HCT116 (cell line): ENCODE results near the gene WWP2. TPM values are rescaled to one million over a fixed set of nuclear protein-coding genes. Genes with fewer than 3 reads are reported as not detected.

Experiments used
- ATAC-seq: fragments of 200-7000 bp; cut with Tn5 transposase; 2 replicates; pipeline ENCODE4 v1.9.1; 2020; ENCODE audit warnings: mild to moderate bottlenecking, moderate library complexity
- BruUV-seq: library from RNA; stranded (reverse); fragments of 400-500 nt; replicated peaks from 2 replicates; lab custom pipeline; 2021; lab: Mats Ljungman, UMichigan
- CTCF ChIA-PET: fragments of 300-600 bp; sonication (Branson Sonifier 250); formaldehyde crosslinking; loops from one replicate; lab custom pipeline; 2021; ENCODE audit warnings: antibody characterized with exemption; lab: Charles Lee
- POLR2A ChIA-PET: fragments of 300-600, 350-600 bp; sonication (Branson Sonifier 250); formaldehyde crosslinking; loops from one replicate; lab custom pipeline; 2021; ENCODE audit warnings: antibody characterized with exemption; lab: Charles Lee
- RAD21 ChIA-PET, 2 experiments: fragments of 300-600 bp; sonication (Branson Sonifier 250); formaldehyde crosslinking; loops; one replicate each; lab custom pipeline; 2023; ENCODE audit warnings: low total read pairs in 2 of 2; ENCODE audit not compliant: uncharacterized antibody in 2 of 2, unreplicated experiment in 2 of 2, low non-redundant PET in 1 of 2; lab: Charles Lee
- DNase-seq: peaks from one replicate; pipeline ENCODE4 v3.0.0-alpha.2; 2010; ENCODE audit warnings: low read depth, low spot score
- H2AFZ ChIP-seq: fragments of 200-600 bp; shearing (Covaris generic), sonication (generic); 2 replicates; pipeline ENCODE4 v1.6.1; 2017; ENCODE audit warnings: low read depth, mixed run types, mixed read lengths, antibody characterized with exemption, low read length; ENCODE audit not compliant: poor library complexity, severe bottlenecking
- H3K27ac ChIP-seq: 2 replicates; pipeline ENCODE4 v1.5.1; 2012; ENCODE audit warnings: low read depth, low read length
- H3K27me3 ChIP-seq: fragments of 200-600 bp; sonication (generic); 2 replicates; pipeline ENCODE4 v1.6.1; 2016; ENCODE audit warnings: mixed run types, low read length, mixed read lengths; ENCODE audit not compliant: insufficient read depth
- H3K36me3 ChIP-seq, 2 experiments: fragments of 200-500 bp in 1 of 2; fragments of 200-600 bp in 1 of 2; sonication (Bioruptor generic) in 1 of 2; sonication (generic) in 1 of 2; 2 replicates each; pipeline versions ENCODE4 v1.5.1 to v1.6.1; 2014 to 2016; ENCODE audit warnings: low read length in 2 of 2, inconsistent platforms in 1 of 2, mixed read lengths in 1 of 2, mixed run types in 1 of 2; ENCODE audit not compliant: insufficient read depth in 2 of 2, control insufficient read depth in 1 of 2
- H3K4me1 ChIP-seq, 2 experiments: fragments of 200-600 bp in 1 of 2; sonication (generic) in 1 of 2; 2 replicates each; pipeline versions ENCODE4 v1.5.1 to v1.6.1; 2012 to 2017; ENCODE audit warnings: low read length in 2 of 2, inconsistent platforms in 1 of 2, mild to moderate bottlenecking in 1 of 2, mixed read lengths in 1 of 2, mixed run types in 1 of 2, moderate library complexity in 1 of 2; ENCODE audit not compliant: insufficient read depth in 2 of 2, control insufficient read depth in 1 of 2
- H3K4me2 ChIP-seq: fragments of 200-600 bp; sonication (generic); 2 replicates; pipeline ENCODE4 v1.6.1; 2017; ENCODE audit warnings: mixed run types, low read length, mixed read lengths
- H3K4me3 ChIP-seq, 2 experiments: fragments of 200-600 bp in 1 of 2; sonication (generic) in 1 of 2; replicated peaks in 1 of 2; 2 replicates each; pipeline ENCODE4 v1.5.1; 2011 to 2016; ENCODE audit warnings: low read length in 2 of 2, control low read depth in 1 of 2, low read depth in 1 of 2, mild to moderate bottlenecking in 1 of 2, mixed read lengths in 1 of 2, mixed run types in 1 of 2
- H3K79me2 ChIP-seq: fragments of 200-600 bp; sonication (generic); 2 replicates; pipeline ENCODE4 v1.6.1; 2017; ENCODE audit warnings: mild to moderate bottlenecking, mixed run types, low read length, moderate library complexity, mixed read lengths; ENCODE audit not compliant: insufficient read depth
- H3K9ac ChIP-seq: fragments of 200-600 bp; sonication (generic); 2 replicates; pipeline ENCODE4 v1.6.1; 2016; ENCODE audit warnings: low read length, mixed read lengths
- H3K9me2 ChIP-seq: fragments of 200-600 bp; sonication (generic), shearing (Covaris generic); 2 replicates; pipeline ENCODE4 v1.6.1; 2017; ENCODE audit warnings: mixed run types, mild to moderate bottlenecking, moderate library complexity; ENCODE audit not compliant: insufficient read depth
- H3K9me3 ChIP-seq, 2 experiments: fragments of 200-500 bp in 1 of 2; fragments of 200-600 bp in 1 of 2; sonication (Bioruptor generic) in 1 of 2; sonication (generic) in 1 of 2; 2 replicates each; pipeline ENCODE4 v1.6.1; 2014 to 2017; ENCODE audit warnings: low read length in 2 of 2, mixed read lengths in 2 of 2, inconsistent platforms in 1 of 2, low read depth in 1 of 2, mild to moderate bottlenecking in 1 of 2, mixed run types in 1 of 2, moderate library complexity in 1 of 2; ENCODE audit not compliant: control insufficient read depth in 1 of 2, insufficient read depth in 1 of 2
- H4K20me1 ChIP-seq: fragments of 200-600 bp; sonication (generic), shearing (Covaris generic); 2 replicates; pipeline ENCODE4 v1.6.1; 2017; ENCODE audit warnings: mixed run types, mild to moderate bottlenecking, moderate library complexity; ENCODE audit not compliant: insufficient read depth
- EGR1 ChIP-seq: IDR thresholded peaks from 2 replicates; pipeline ENCODE4 v1.6.1; 2012; ENCODE audit warnings: low read depth
- ELF1 ChIP-seq: IDR thresholded peaks from 2 replicates; pipeline ENCODE4 v1.6.1; 2012; ENCODE audit warnings: low read depth, borderline replicate concordance
- EZH2phosphoT487 ChIP-seq: fragments of 200-600 bp; IDR thresholded peaks from 2 replicates; pipeline ENCODE4 v1.6.1; 2018; ENCODE audit warnings: antibody characterized with exemption, borderline replicate concordance
- RAD21 ChIP-seq: IDR thresholded peaks from 2 replicates; pipeline ENCODE4 v1.6.1; 2012; ENCODE audit warnings: low read depth, mild to moderate bottlenecking
- SIN3A ChIP-seq: IDR thresholded peaks from 2 replicates; pipeline ENCODE4 v1.6.1; 2012; ENCODE audit warnings: low read depth
- ZNF274 ChIP-seq: fragments of 200-500 bp; sonication (Bioruptor generic); IDR thresholded peaks from 2 replicates; pipeline ENCODE4 v1.6.1; 2014; ENCODE audit warnings: mild to moderate bottlenecking, low read depth, low read length, inconsistent platforms
- intact Hi-C: fragments of 100-400 bp; cut with micrococcal nuclease; formaldehyde crosslinking; loops from 2 replicates; pipeline ENCODE4 v1.10.0; 2022
- total RNA-seq: library from RNA; stranded (reverse); gene quantifications from one replicate; pipeline ENCODE4 v1.2.1, GENCODE V29; 2021; ENCODE audit not compliant: unreplicated experiment
- TF ChIP-seq, protein P1 (sequence below), 3 experiments: fragments of 200-600 bp in 1 of 3; sonication (generic) in 1 of 3; IDR thresholded peaks in 2 of 3; conservative IDR thresholded peaks in 1 of 3; 2 replicates each; pipeline ENCODE4 v1.5.1; 2012 to 2017; ENCODE audit warnings: low read depth in 2 of 3, low read length in 2 of 3, antibody characterized with exemption in 1 of 3, borderline replicate concordance in 1 of 3, control low read depth in 1 of 3, mild to moderate bottlenecking in 1 of 3, mixed read lengths in 1 of 3, mixed run types in 1 of 3, moderate library complexity in 1 of 3; ENCODE audit not compliant: insufficient read depth in 1 of 3

WWP2 gene
- total RNA-seq, 1 experiment from 2014 or later = 44.2 TPM

DNA sequence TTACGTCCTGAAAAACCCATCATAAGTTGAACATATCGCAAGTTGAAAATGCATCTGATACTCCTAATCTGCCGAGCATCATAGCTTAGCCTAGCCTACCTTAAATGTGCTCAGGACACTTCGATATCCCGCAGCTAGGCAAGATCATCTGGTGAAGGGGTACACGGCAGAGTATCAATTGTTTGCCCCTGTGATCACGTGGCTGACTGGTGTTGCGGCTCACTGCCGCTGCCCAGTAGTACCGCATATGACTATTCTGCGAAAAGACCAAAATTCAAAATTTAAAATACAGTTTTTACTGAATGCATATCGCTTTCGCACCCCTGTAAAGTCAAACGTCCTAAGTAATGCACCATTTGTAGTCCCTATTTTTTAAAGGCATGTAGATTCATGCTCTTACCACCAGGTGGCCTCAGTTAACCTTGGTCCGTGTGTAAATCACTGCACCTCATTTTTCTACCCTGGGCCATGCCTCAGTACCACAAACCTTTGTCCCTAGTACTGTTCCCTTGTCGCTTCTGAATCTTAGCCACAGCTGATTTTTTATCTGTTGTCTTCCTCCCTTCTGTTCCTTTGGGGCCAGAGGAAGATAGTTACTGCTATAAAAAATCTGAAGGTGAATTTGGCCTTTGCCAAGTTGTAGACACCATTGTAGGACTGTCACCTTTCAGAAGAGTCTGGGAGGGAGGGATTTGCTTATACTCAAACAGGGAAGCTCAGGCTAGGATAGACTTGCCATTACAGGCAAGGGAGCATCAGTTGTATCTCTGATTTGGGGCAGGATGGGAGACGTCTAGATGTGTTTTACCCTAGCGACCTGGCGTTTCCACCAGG, 34.4 kb downstream of the WWP2 start:
- no peak overlapping the region for H3K4me2 ChIP-seq
- no peaks in the 10 kb centered on the region for H3K27me3 ChIP-seq
- BruUV-seq = no TSS peak
- ATAC-seq = peak; percentile 90
- H4K20me1 ChIP-seq = no peaks in the 10 kb centered on the region
- POLR2A ChIA-PET = no interaction called here
- H3K36me3 ChIP-seq = peaks cover 0 to 5% of the 10 kb centered on the region in 2 experiments; a peak in 1 of 4 replicates
- no peaks in the 10 kb centered on the region for H3K79me2 ChIP-seq
- H3K4me3 ChIP-seq = no peak overlapping the region
- TF ChIP-seq EZH2phosphoT487 (no peak), SIN3A (no peak), RAD21 (peak; percentile 84), ELF1 (no peak), EGR1 (no peak), ZNF274 (no peak)
- TF ChIP-seq, protein P1, sequence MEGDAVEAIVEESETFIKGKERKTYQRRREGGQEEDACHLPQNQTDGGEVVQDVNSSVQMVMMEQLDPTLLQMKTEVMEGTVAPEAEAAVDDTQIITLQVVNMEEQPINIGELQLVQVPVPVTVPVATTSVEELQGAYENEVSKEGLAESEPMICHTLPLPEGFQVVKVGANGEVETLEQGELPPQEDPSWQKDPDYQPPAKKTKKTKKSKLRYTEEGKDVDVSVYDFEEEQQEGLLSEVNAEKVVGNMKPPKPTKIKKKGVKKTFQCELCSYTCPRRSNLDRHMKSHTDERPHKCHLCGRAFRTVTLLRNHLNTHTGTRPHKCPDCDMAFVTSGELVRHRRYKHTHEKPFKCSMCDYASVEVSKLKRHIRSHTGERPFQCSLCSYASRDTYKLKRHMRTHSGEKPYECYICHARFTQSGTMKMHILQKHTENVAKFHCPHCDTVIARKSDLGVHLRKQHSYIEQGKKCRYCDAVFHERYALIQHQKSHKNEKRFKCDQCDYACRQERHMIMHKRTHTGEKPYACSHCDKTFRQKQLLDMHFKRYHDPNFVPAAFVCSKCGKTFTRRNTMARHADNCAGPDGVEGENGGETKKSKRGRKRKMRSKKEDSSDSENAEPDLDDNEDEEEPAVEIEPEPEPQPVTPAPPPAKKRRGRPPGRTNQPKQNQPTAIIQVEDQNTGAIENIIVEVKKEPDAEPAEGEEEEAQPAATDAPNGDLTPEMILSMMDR (IDR thresholded peaks at IDR 0.05 in 2 of 3, conservative IDR thresholded peaks at IDR 0.05 in 1 of 3; ENCODE audit: borderline replicate concordance in 1 of 3, insufficient read depth in 1 of 3, low read depth in 2 of 3, low read length in 2 of 3) = peak; percentile 77 to 86 (median 80)
- no peak overlapping the region for H3K27ac ChIP-seq
- no peak overlapping the region for H3K9ac ChIP-seq
- DNase-seq = peak; percentile 45
- no peaks in the 10 kb centered on the region for H3K9me3 ChIP-seq
- H3K4me1 ChIP-seq = no peaks in the 10 kb centered on the region
- no peak overlapping the region for H2AFZ ChIP-seq
- intact Hi-C loops = loop anchor here (1.0 to 10.0 kb wide), 4 partner anchors 62 to 856 kb away; no protein-coding TSS in a partner anchor
- RAD21 ChIA-PET = no interaction called here
- CTCF ChIA-PET = interaction anchor here (1.4 to 3.6 kb wide), 2 partner anchors 63 to 134 kb away, joined by 3 to 15 read pairs; no protein-coding TSS in a partner anchor
- no peaks in the 10 kb centered on the region for H3K9me2 ChIP-seq
